ENCODE results near the gene SERGEF. TPM values are rescaled to one million over a fixed set of nuclear protein-coding genes. Genes with fewer than 3 reads are reported as not detected.

SERGEF gene
- total RNA-seq, 4 donors from 2014 or later, result 11.8 to 34.7 (median 24.5) TPM

- Histone ChIP-seq H3K27ac (no peak overlapping the region), H3K4me1 (peaks cover 3 to 6% of the 10 kb centered on the region in 2 donors), H3K36me3 (no peaks in the 10 kb centered on the region), H3K4me3 (no peak overlapping the region), H3K27me3 (no peaks in the 10 kb centered on the region), H3K9me3 (no peaks in the 10 kb centered on the region)
- DNase-seq (no peak), ATAC-seq (no peak)
- intact Hi-C loops (cut with DNase I; ENCODE audit: low total_unique reads), result no loop called here
- in situ Hi-C loops (cut with MboI; ENCODE audit: low sequenced_read_pairs in 4 of 4), result no loop called here
- no peak for TF ChIP-seq CTCF (IDR thresholded peaks at IDR 0.05 in 4 of 5, conservative IDR thresholded peaks at IDR 0.05 in 1 of 5)
- TF ChIP-seq POLR2A (IDR thresholded peaks at IDR 0.05), result no peak
These were observed 79.1 kb downstream of the SERGEF start for GRCh38 chr11:17933708-17934107.

GRCh38 chr11:17932472-17932871, 80.4 kb downstream of the SERGEF start:
- ATAC-seq, result no peak
- Histone ChIP-seq H3K27me3 (no peaks in the 10 kb centered on the region), H3K9me3 (no peaks in the 10 kb centered on the region), H3K4me3 (no peak overlapping the region), H3K36me3 (no peaks in the 10 kb centered on the region), H3K4me1 (peaks cover 12 to 13% of the 10 kb centered on the region in 2 donors), H3K27ac (no peak overlapping the region)
- in situ Hi-C loops (cut with MboI; ENCODE audit: low sequenced_read_pairs in 4 of 4) (no loop called here), intact Hi-C loops (cut with DNase I; ENCODE audit: low total_unique reads) (no loop called here)
- DNase-seq, result no peak
- TF ChIP-seq CTCF (IDR thresholded peaks at IDR 0.05 in 4 of 5, conservative IDR thresholded peaks at IDR 0.05 in 1 of 5) (no peak), POLR2A (IDR thresholded peaks at IDR 0.05) (no peak)

GRCh38 chr11:17931595-17931994, 81.3 kb downstream of the SERGEF start:
- no peak overlapping the region for H3K4me3 ChIP-seq
- TF ChIP-seq POLR2A (IDR thresholded peaks at IDR 0.05) (no peak), CTCF (IDR thresholded peaks at IDR 0.05 in 4 of 5, conservative IDR thresholded peaks at IDR 0.05 in 1 of 5) (no peak)
- in situ Hi-C loops (cut with MboI; ENCODE audit: low sequenced_read_pairs in 4 of 4), result no loop called here
- intact Hi-C loops (cut with DNase I; ENCODE audit: low total_unique reads), result no loop called here
- DNase-seq (no peak), ATAC-seq (no peak)
- H3K27me3 ChIP-seq, result no peaks in the 10 kb centered on the region
- H3K27ac ChIP-seq, result no peak overlapping the region
- peaks cover 12 to 16% of the 10 kb centered on the region in 2 donors for H3K4me1 ChIP-seq
- no peaks in the 10 kb centered on the region for H3K36me3 ChIP-seq
- no peaks in the 10 kb centered on the region for H3K9me3 ChIP-seq

- ATAC-seq, result no peak
These were observed 82.2 kb downstream of the SERGEF start for GRCh38 chr11:17930544-17931125.

More at GRCh38 chr11:17930544-17931125, 82.2 kb downstream of the SERGEF start:
- no peaks in the 10 kb centered on the region for H3K36me3 ChIP-seq
- intact Hi-C loops (cut with DNase I; ENCODE audit: low total_unique reads) (no loop called here), in situ Hi-C loops (cut with MboI; ENCODE audit: low sequenced_read_pairs in 4 of 4) (no loop called here)
- TF ChIP-seq CTCF (IDR thresholded peaks at IDR 0.05 in 4 of 5, conservative IDR thresholded peaks at IDR 0.05 in 1 of 5), result no peak
- no peak for TF ChIP-seq POLR2A (IDR thresholded peaks at IDR 0.05)
- H3K4me1 ChIP-seq, result peaks cover 6 to 16% of the 10 kb centered on the region in 2 donors
- no peaks in the 10 kb centered on the region for H3K27me3 ChIP-seq
- no peak overlapping the region for H3K27ac ChIP-seq
- H3K9me3 ChIP-seq, result no peaks in the 10 kb centered on the region
- H3K4me3 ChIP-seq, result no peak overlapping the region
- DNase-seq, result no peak
